ENCODE results near the gene CUBN.

The CUBN gene

GRCh38 chr10:16811292-16811691 is 318.3 kb downstream of the CUBN start:
- H3K36me3 Mint-ChIP-seq, result peaks cover 22 to 28% of the 10 kb centered on the region in 2 donors
- H3K27ac Mint-ChIP-seq, result no peak overlapping the region
- H3K9me3 Mint-ChIP-seq, result no peaks in the 10 kb centered on the region
- ATAC-seq (replicated peaks) (no peak), DNase-seq (no peak)
- peaks cover 18 to 25% of the 10 kb centered on the region in 2 donors for H3K4me1 Mint-ChIP-seq
- no peak overlapping the region for H3K4me3 Mint-ChIP-seq
- no peaks in the 10 kb centered on the region for H3K27me3 Mint-ChIP-seq

- Mint-ChIP-seq H3K36me3 (peaks cover 22 to 25% of the 10 kb centered on the region in 2 donors), H3K9me3 (peaks cover 0 to 1% of the 10 kb centered on the region in 2 donors), H3K27me3 (no peaks in the 10 kb centered on the region), H3K27ac (no peak overlapping the region), H3K4me1 (peaks cover 4 to 9% of the 10 kb centered on the region in 2 donors), H3K4me3 (no peak overlapping the region)
- ATAC-seq (replicated peaks) (peak; percentile 79 to 87), DNase-seq (no peak)
Measured at GRCh38 chr10:16809074-16809718, 320.4 kb downstream of the CUBN start.

- peaks cover 0 to 4% of the 10 kb centered on the region in 2 donors for H3K9me3 Mint-ChIP-seq
- ATAC-seq (replicated peaks) (no peak), DNase-seq (no peak)
- no peaks in the 10 kb centered on the region for H3K27me3 Mint-ChIP-seq
- H3K4me3 Mint-ChIP-seq, result no peak overlapping the region
- H3K4me1 Mint-ChIP-seq, result peaks cover 14 to 27% of the 10 kb centered on the region in 2 donors
- H3K36me3 Mint-ChIP-seq, result peaks cover 11 to 18% of the 10 kb centered on the region in 2 donors
- no peak overlapping the region for H3K27ac Mint-ChIP-seq
Measured at GRCh38 chr10:16804123-16804522, 325.5 kb downstream of the CUBN start.

GRCh38 chr10:16803464-16803863 is 326.1 kb downstream of the CUBN start:
- H3K27me3 Mint-ChIP-seq, result no peaks in the 10 kb centered on the region
- H3K4me1 Mint-ChIP-seq, result peaks cover 17 to 33% of the 10 kb centered on the region in 2 donors
- peaks cover 16 to 25% of the 10 kb centered on the region in 2 donors for H3K36me3 Mint-ChIP-seq
- H3K27ac Mint-ChIP-seq, result no peak overlapping the region
- no peak overlapping the region for H3K4me3 Mint-ChIP-seq
- ATAC-seq (replicated peaks) (no peak), DNase-seq (no peak)
- H3K9me3 Mint-ChIP-seq, result peaks cover 0 to 4% of the 10 kb centered on the region in 2 donors

- Mint-ChIP-seq H3K27ac (peak overlapping the region; percentile 74), H3K4me1 (peaks cover 28 to 45% of the 10 kb centered on the region in 2 donors), H3K4me3 (peak overlapping the region in 1 of 2 donors; percentile 20), H3K36me3 (peaks cover 23 to 41% of the 10 kb centered on the region in 2 donors), H3K27me3 (no peaks in the 10 kb centered on the region), H3K9me3 (peaks cover 0 to 4% of the 10 kb centered on the region in 2 donors)
- peak; percentile 41 for DNase-seq
- peak; percentile 84 to 97 for ATAC-seq (replicated peaks)
Measured at GRCh38 chr10:16799621-16800020, 330.0 kb downstream of the CUBN start.

- Mint-ChIP-seq H3K36me3 (peaks cover 27 to 46% of the 10 kb centered on the region in 2 donors), H3K27ac (no peak overlapping the region), H3K4me1 (peaks cover 28 to 45% of the 10 kb centered on the region in 2 donors), H3K27me3 (no peaks in the 10 kb centered on the region), H3K4me3 (no peak overlapping the region), H3K9me3 (peaks cover 0 to 2% of the 10 kb centered on the region in 2 donors)
- DNase-seq, result no peak
- no peak for ATAC-seq (replicated peaks)
Measured at GRCh38 chr10:16798571-16798970, 331.0 kb downstream of the CUBN start.

GRCh38 chr10:16795410-16796073 is 334.1 kb downstream of the CUBN start:
- H3K27ac Mint-ChIP-seq, result no peak overlapping the region
- no peak for DNase-seq
- no peak for ATAC-seq (replicated peaks)
- H3K4me1 Mint-ChIP-seq, result peaks cover 26 to 32% of the 10 kb centered on the region in 2 donors
- H3K36me3 Mint-ChIP-seq, result peaks cover 39 to 55% of the 10 kb centered on the region in 2 donors
- H3K27me3 Mint-ChIP-seq, result no peaks in the 10 kb centered on the region
- no peak overlapping the region for H3K4me3 Mint-ChIP-seq
- H3K9me3 Mint-ChIP-seq, result peaks cover 0 to 2% of the 10 kb centered on the region in 2 donors

- DNase-seq (no peak), ATAC-seq (replicated peaks) (no peak)
- no peaks in the 10 kb centered on the region for H3K9me3 Mint-ChIP-seq
- no peaks in the 10 kb centered on the region for H3K27me3 Mint-ChIP-seq
- H3K27ac Mint-ChIP-seq, result no peak overlapping the region
- no peak overlapping the region for H3K4me3 Mint-ChIP-seq
- H3K36me3 Mint-ChIP-seq, result peaks cover 48 to 62% of the 10 kb centered on the region in 2 donors
- peaks cover 13 to 18% of the 10 kb centered on the region in 2 donors for H3K4me1 Mint-ChIP-seq
Measured at GRCh38 chr10:16794005-16794404, 335.6 kb downstream of the CUBN start.

- no peak overlapping the region for H3K4me3 Mint-ChIP-seq
- peaks cover 0 to under 1% of the 10 kb centered on the region in 2 donors for H3K9me3 Mint-ChIP-seq
- ATAC-seq (replicated peaks) (no peak), DNase-seq (no peak)
- no peaks in the 10 kb centered on the region for H3K27me3 Mint-ChIP-seq
- peaks cover 16 to 24% of the 10 kb centered on the region in 2 donors for H3K4me1 Mint-ChIP-seq
- H3K36me3 Mint-ChIP-seq, result peaks cover 52 to 65% of the 10 kb centered on the region in 2 donors
- H3K27ac Mint-ChIP-seq, result no peak overlapping the region
Measured at GRCh38 chr10:16792675-16793074, 336.9 kb downstream of the CUBN start.

GRCh38 chr10:16789765-16790164 is 339.8 kb downstream of the CUBN start:
- Mint-ChIP-seq H3K27ac (no peak overlapping the region), H3K4me1 (peaks cover 15 to 22% of the 10 kb centered on the region in 2 donors), H3K4me3 (no peak overlapping the region), H3K36me3 (peaks cover 52 to 73% of the 10 kb centered on the region in 2 donors), H3K27me3 (no peaks in the 10 kb centered on the region), H3K9me3 (peaks cover 7 to 14% of the 10 kb centered on the region in 2 donors)
- DNase-seq (no peak), ATAC-seq (replicated peaks) (no peak)

- Mint-ChIP-seq H3K4me3 (no peak overlapping the region), H3K36me3 (peaks cover 55 to 76% of the 10 kb centered on the region in 2 donors), H3K4me1 (peaks cover 16 to 22% of the 10 kb centered on the region in 2 donors), H3K27ac (peak overlapping the region; percentile 5), H3K9me3 (peaks cover 11 to 17% of the 10 kb centered on the region in 2 donors), H3K27me3 (no peaks in the 10 kb centered on the region)
- ATAC-seq (replicated peaks) (no peak), DNase-seq (no peak)
Measured at GRCh38 chr10:16789261-16789660, 340.4 kb downstream of the CUBN start.

GRCh38 chr10:16788778-16789177 is 340.8 kb downstream of the CUBN start:
- H3K4me3 Mint-ChIP-seq, result no peak overlapping the region
- H3K9me3 Mint-ChIP-seq, result peaks cover 12 to 17% of the 10 kb centered on the region in 2 donors
- H3K27me3 Mint-ChIP-seq, result no peaks in the 10 kb centered on the region
- peaks cover 55 to 76% of the 10 kb centered on the region in 2 donors for H3K36me3 Mint-ChIP-seq
- DNase-seq, result no peak
- peaks cover 16 to 22% of the 10 kb centered on the region in 2 donors for H3K4me1 Mint-ChIP-seq
- no peak overlapping the region for H3K27ac Mint-ChIP-seq
- ATAC-seq (replicated peaks), result no peak

GRCh38 chr10:16788125-16788524 is 341.5 kb downstream of the CUBN start:
- DNase-seq (no peak), ATAC-seq (replicated peaks) (no peak)
- H3K4me3 Mint-ChIP-seq, result no peak overlapping the region
- peaks cover 49 to 69% of the 10 kb centered on the region in 2 donors for H3K36me3 Mint-ChIP-seq
- peaks cover 12 to 17% of the 10 kb centered on the region in 2 donors for H3K9me3 Mint-ChIP-seq
- peaks cover 16 to 22% of the 10 kb centered on the region in 2 donors for H3K4me1 Mint-ChIP-seq
- no peaks in the 10 kb centered on the region for H3K27me3 Mint-ChIP-seq
- H3K27ac Mint-ChIP-seq, result peak overlapping the region; percentile 10

GRCh38 chr10:16787361-16787791 is 342.2 kb downstream of the CUBN start:
- H3K4me3 Mint-ChIP-seq, result peak overlapping the region in 1 of 2 donors; percentile 5
- peak; percentile 78 to 94 for ATAC-seq (replicated peaks)
- H3K36me3 Mint-ChIP-seq, result peaks cover 44 to 65% of the 10 kb centered on the region in 2 donors
- H3K9me3 Mint-ChIP-seq, result peaks cover 12 to 17% of the 10 kb centered on the region in 2 donors
- H3K4me1 Mint-ChIP-seq, result peaks cover 16 to 22% of the 10 kb centered on the region in 2 donors
- no peak for DNase-seq
- H3K27ac Mint-ChIP-seq, result peak overlapping the region; percentile 88
- no peaks in the 10 kb centered on the region for H3K27me3 Mint-ChIP-seq
